Spleen (tissue), 11 donors: ENCODE data around the gene MAJIN. TPM values are rescaled to one million over a fixed set of nuclear protein-coding genes. Genes with fewer than 3 reads are reported as not detected.

Experiments
- DNase-seq: peaks from one replicate; pipeline ENCODE4 v3.0.0-alpha.2; 2020
- H3K27ac ChIP-seq, 8 donors: fragments of 200-600 bp; sonication (generic) in 7 of 8; 1 replicate in 4 of 8; 2 replicates in 4 of 8; pipeline versions ENCODE4 v1.5.0 to v1.8.0; 2016 to 2021; ENCODE audit warnings: inconsistent platforms in 4 of 8, mild to moderate bottlenecking in 4 of 8, moderate library complexity in 1 of 8
- H3K27me3 ChIP-seq, 7 donors: fragments of 200-600 bp; sonication (generic) in 6 of 7; replicated peaks in 1 of 7; 1 replicate in 4 of 7; 2 replicates in 3 of 7; pipeline versions ENCODE4 v1.5.0 to v1.8.0; 2016 to 2021; ENCODE audit warnings: inconsistent platforms in 3 of 7, mild to moderate bottlenecking in 1 of 7
- H3K36me3 ChIP-seq, 6 donors: fragments of 200-600 bp; sonication (generic) in 5 of 6; 1 replicate in 4 of 6; 2 replicates in 2 of 6; pipeline versions ENCODE4 v1.5.0 to v1.8.0; 2016 to 2021; ENCODE audit warnings: inconsistent platforms in 2 of 6
- H3K4me1 ChIP-seq, 6 donors: fragments of 200-600 bp; sonication (generic) in 5 of 6; 1 replicate in 3 of 6; 2 replicates in 3 of 6; pipeline versions ENCODE4 v1.5.0 to v1.8.0; 2016 to 2021; ENCODE audit warnings: inconsistent platforms in 3 of 6
- H3K4me3 ChIP-seq, 8 donors: fragments of 200-600 bp; sonication (generic) in 7 of 8; 1 replicate in 4 of 8; 2 replicates in 4 of 8; pipeline versions ENCODE4 v1.5.0 to v1.8.0; 2016 to 2021; ENCODE audit warnings: inconsistent platforms in 4 of 8, mild to moderate bottlenecking in 4 of 8, moderate library complexity in 2 of 8
- H3K9me3 ChIP-seq, 8 donors: fragments of 200-600 bp; sonication (generic) in 7 of 8; 1 replicate in 4 of 8; 2 replicates in 4 of 8; pipeline versions ENCODE4 v1.5.0 to v1.8.0; 2016 to 2021; ENCODE audit warnings: inconsistent platforms in 4 of 8
- POLR2A ChIP-seq, 3 donors: fragments of 450-650 bp; IDR thresholded peaks; one replicate each; pipeline ENCODE4 v1.5.1; 2017; ENCODE audit warnings: antibody characterized with exemption in 3 of 3, mild to moderate bottlenecking in 1 of 3
- POLR2AphosphoS5 ChIP-seq, 3 donors: sonication (generic); formaldehyde crosslinking; IDR thresholded peaks; one replicate each; pipeline ENCODE4 v1.5.1; 2017; ENCODE audit warnings: antibody characterized with exemption in 3 of 3
- WGBS, 5 donors: extraction: QIAGEN DNeasy Blood & Tissue Kit in 3 of 5; methylation state at CpG; one replicate each; pipeline versions ENCODE4 v1.1.5 to v1.1.7; 2013 to 2018; 5-methylcytosine and 5-hydroxymethylcytosine counted together
- intact Hi-C: fragments of 100-400 bp; cut with DNase I; formaldehyde crosslinking; loops from one replicate; pipeline ENCODE4 v1.15.0; 2023; ENCODE audit warnings: low total_unique reads
- polyA plus RNA-seq, 3 donors: library from polyadenylated mRNA; stranded (reverse); fragments of 200-250 nt; gene quantifications; one replicate each; pipeline ENCODE4 v1.2.1, GENCODE V29; 2013
- total RNA-seq, 7 donors: library from RNA; depleted of rRNA in 3 of 7; stranded (reverse); fragments of >200 nt in 3 of 7; fragmentation: NEBNext Ultra II Directional in 4 of 7; extraction: Animal tissue kit (Norgen Biotek cat#: 25700) in 4 of 7; gene quantifications; one replicate each; pipeline versions ENCODE4 v1.1.0 to v1.2.1, GENCODE V29; 2016 to 2021
- TF ChIP-seq, protein P1 (sequence below), 11 experiments: fragments of 200-600 bp in 7 of 11; fragments of 450-650 bp in 4 of 11; sonication (generic) in 4 of 11; IDR thresholded peaks in 8 of 11; conservative IDR thresholded peaks in 3 of 11; 1 replicate in 7 of 11; 2 replicates in 4 of 11; pipeline versions ENCODE4 v1.4.0 to v1.8.0; 2016 to 2021; ENCODE audit warnings: antibody characterized with exemption in 11 of 11, inconsistent platforms in 4 of 11, mild to moderate bottlenecking in 1 of 11
- donor health status: healthy with polysubstance abuse.
- donor health status: DM: no; HTN: no; CAD: no; lungs with moderate emphysema.
- donor health status: DM: no; HTN: no; CAD: no.
- donor health status: Bipolar disorder and iron deficiency.
- donor health status: healthy.
- donor health status: DM: no; HTN: no; CAD: no.
- donor health status: DM: yes; HTN: yes; CAD: no.

The MAJIN gene
- total and polyA plus RNA-seq, 10 donors = 0.40 to 2.6 (median 0.87) TPM; not detected in 3

DNA sequence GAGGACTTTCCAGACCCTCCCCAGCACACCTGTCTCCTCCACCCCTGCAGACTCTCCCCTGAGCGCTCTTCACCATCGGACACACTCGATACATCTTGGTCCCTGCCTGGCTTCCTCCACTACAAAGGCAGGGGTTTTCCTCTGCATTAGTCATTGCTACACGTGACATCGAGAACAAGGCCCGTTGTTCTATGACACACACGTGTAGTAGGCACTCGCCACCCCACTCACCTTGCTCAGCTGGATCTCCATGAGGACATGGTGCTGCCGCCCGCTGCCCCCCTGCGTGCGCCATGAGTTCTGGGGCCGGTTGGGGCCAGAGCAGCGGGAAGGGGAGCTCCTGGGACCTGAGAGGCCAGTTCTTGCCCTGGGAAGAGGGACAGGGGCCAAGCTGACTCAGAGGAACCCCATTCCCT is 71.6 kb downstream of the MAJIN start:
- no peak overlapping the region for H3K4me3 ChIP-seq
- intact Hi-C loops = no loop called here
- H3K36me3 ChIP-seq = peaks cover 4 to 100% (median 88%) of the 10 kb centered on the region in 6 donors
- TF ChIP-seq POLR2A (IDR thresholded peaks at IDR 0.05) (no peak), POLR2AphosphoS5 (IDR thresholded peaks at IDR 0.05) (peak in 1 of 3 donors; percentile 50)
- H3K27ac ChIP-seq = peak overlapping the region in 1 of 8 donors; percentile 13
- H3K4me1 ChIP-seq = peaks cover 0 to 3% (median 0%) of the 10 kb centered on the region in 6 donors
- DNase-seq = no peak
- no peaks in the 10 kb centered on the region for H3K9me3 ChIP-seq
- no peaks in the 10 kb centered on the region for H3K27me3 ChIP-seq
- WGBS, 5 donors = 71 to 86% (median 84%) methylated on average over 7 to 14 of the region's 14 CpGs

DNA sequence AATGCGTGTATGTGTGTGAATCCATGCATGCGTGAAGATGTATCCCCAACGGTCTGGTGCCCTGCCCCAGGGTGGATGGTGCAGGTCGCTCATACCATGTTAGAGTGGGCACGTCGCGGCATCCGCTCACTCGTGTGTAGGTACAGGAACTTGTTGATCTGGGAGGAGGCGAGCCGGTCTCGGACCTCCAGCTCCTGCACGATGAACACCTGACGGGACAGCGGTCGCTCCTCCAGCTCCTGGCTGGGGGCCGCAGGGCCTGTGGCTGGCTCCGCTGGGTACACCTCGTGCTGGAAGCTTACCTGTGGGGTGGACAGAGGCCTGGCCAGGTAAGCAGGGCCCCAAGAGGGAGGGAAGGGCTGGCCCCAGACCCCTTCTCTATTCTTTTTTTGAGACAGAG is 73.4 kb downstream of the MAJIN start:
- DNase-seq = no peak
- intact Hi-C loops = no loop called here
- peaks cover 1 to 92% (median 79%) of the 10 kb centered on the region in 6 donors for H3K36me3 ChIP-seq
- 95 to 97% (median 95%) methylated on average over 12 to 19 of the region's 19 CpGs for WGBS, 5 donors
- TF ChIP-seq, protein P1, sequence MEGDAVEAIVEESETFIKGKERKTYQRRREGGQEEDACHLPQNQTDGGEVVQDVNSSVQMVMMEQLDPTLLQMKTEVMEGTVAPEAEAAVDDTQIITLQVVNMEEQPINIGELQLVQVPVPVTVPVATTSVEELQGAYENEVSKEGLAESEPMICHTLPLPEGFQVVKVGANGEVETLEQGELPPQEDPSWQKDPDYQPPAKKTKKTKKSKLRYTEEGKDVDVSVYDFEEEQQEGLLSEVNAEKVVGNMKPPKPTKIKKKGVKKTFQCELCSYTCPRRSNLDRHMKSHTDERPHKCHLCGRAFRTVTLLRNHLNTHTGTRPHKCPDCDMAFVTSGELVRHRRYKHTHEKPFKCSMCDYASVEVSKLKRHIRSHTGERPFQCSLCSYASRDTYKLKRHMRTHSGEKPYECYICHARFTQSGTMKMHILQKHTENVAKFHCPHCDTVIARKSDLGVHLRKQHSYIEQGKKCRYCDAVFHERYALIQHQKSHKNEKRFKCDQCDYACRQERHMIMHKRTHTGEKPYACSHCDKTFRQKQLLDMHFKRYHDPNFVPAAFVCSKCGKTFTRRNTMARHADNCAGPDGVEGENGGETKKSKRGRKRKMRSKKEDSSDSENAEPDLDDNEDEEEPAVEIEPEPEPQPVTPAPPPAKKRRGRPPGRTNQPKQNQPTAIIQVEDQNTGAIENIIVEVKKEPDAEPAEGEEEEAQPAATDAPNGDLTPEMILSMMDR (IDR thresholded peaks at IDR 0.05 in 8 of 11, conservative IDR thresholded peaks at IDR 0.05 in 3 of 11) = no peak
- TF ChIP-seq POLR2AphosphoS5 (IDR thresholded peaks at IDR 0.05) (no peak), POLR2A (IDR thresholded peaks at IDR 0.05) (no peak)
- H3K4me1 ChIP-seq = peaks cover 7 to 16% (median 11%) of the 10 kb centered on the region in 6 donors
- no peak overlapping the region for H3K4me3 ChIP-seq
- H3K27ac ChIP-seq = no peak overlapping the region
- no peaks in the 10 kb centered on the region for H3K9me3 ChIP-seq
- H3K27me3 ChIP-seq = no peaks in the 10 kb centered on the region

DNA sequence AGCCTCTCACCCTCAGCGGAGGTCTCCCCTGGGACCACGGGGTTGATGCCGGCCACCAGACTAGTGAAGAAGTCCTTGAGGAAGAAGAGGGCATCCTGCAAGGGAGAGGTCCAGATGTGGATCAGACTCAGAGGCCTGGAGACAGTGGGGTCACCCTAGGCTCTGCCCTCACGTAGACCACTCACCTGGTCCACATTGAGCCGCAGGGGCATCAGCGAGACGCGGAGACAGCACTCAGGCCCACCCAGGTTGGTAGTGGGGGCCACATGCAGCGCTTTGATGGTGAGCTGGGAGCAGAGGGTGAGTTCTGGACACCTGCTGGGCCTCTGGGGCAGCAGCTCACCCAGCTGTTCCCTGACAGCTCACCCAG is 73.8 kb downstream of the MAJIN start:
- Histone ChIP-seq H3K4me1 (peaks cover 10 to 21% (median 16%) of the 10 kb centered on the region in 6 donors), H3K4me3 (no peak overlapping the region), H3K9me3 (no peaks in the 10 kb centered on the region), H3K27ac (no peak overlapping the region), H3K36me3 (peaks cover 0 to 87% (median 74%) of the 10 kb centered on the region in 6 donors), H3K27me3 (no peaks in the 10 kb centered on the region)
- WGBS, 5 donors = 91 to 99% (median 95%) methylated on average over 3 to 9 of the region's 9 CpGs
- intact Hi-C loops = no loop called here
- TF ChIP-seq POLR2A (IDR thresholded peaks at IDR 0.05) (no peak), POLR2AphosphoS5 (IDR thresholded peaks at IDR 0.05) (peak in 1 of 3 donors; percentile 3)
- TF ChIP-seq, protein P1 (IDR thresholded peaks at IDR 0.05 in 8 of 11, conservative IDR thresholded peaks at IDR 0.05 in 3 of 11) = no peak
- no peak for DNase-seq

DNA sequence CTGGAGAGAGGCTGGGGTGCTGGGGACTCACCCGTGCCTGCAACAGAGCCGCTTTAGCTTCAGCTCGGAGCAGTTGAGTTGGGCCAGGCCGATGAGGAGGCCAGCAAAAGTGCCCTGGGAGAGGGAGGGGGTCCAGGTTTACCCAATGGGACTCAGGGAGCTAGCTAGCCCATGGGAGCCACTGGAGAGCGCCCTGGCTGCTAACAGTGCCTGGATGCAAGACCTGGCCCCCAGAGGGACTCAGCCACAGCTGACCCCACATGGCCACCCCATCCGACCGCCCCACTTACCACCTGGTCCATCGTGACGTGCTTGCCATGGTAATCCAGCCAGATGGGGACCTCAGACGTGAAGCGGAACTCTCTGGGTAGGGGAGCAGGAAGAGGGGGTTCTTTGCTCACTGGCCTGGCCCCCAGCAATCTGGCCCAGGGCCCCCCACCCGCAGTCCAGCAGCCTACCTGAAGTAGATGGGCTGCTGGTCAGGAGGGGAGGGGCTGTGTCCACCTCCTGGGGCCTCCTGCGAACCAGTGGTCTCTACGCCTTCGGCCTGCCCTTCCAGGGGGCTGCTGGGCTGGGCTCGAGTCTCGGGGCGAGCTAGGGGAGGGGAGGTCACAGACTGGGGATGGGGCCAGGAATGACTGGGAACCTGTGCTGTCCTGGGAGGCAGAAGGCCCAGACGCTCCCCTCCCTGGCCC is 74.4 kb downstream of the MAJIN start:
- H3K4me1 ChIP-seq = peaks cover 15 to 27% (median 21%) of the 10 kb centered on the region in 6 donors
- H3K27ac ChIP-seq = no peak overlapping the region
- H3K27me3 ChIP-seq = no peaks in the 10 kb centered on the region
- peaks cover 0 to 81% (median 69%) of the 10 kb centered on the region in 6 donors for H3K36me3 ChIP-seq
- no peak for TF ChIP-seq POLR2A (IDR thresholded peaks at IDR 0.05)
- TF ChIP-seq, protein P1 (IDR thresholded peaks at IDR 0.05 in 8 of 11, conservative IDR thresholded peaks at IDR 0.05 in 3 of 11) = no peak
- TF ChIP-seq POLR2AphosphoS5 (IDR thresholded peaks at IDR 0.05) = no peak
- 90 to 98% (median 95%) methylated on average over 7 to 19 of the region's 19 CpGs for WGBS, 5 donors
- intact Hi-C loops = no loop called here
- H3K4me3 ChIP-seq = no peak overlapping the region
- H3K9me3 ChIP-seq = no peaks in the 10 kb centered on the region
- no peak for DNase-seq
